MCF 10A (cell line): ENCODE data around the gene SLC6A18. TPM values are rescaled to one million over a fixed set of nuclear protein-coding genes. Genes with fewer than 3 reads are reported as not detected.

Experiments
- BruUV-seq: library from RNA; stranded (reverse); fragments of 400-500 nt; replicated peaks from 2 replicates; lab custom pipeline; 2021; lab: Mats Ljungman, UMichigan
- CTCF ChIA-PET: fragments of 300-600 bp; sonication (Branson Sonifier 250); formaldehyde crosslinking; extraction: SDS; loops from one replicate; lab custom pipeline; 2021; ENCODE audit warnings: antibody characterized with exemption, inconsistent platforms; lab: Yijun Ruan, JAX
- POLR2A ChIA-PET: fragments of 300-600, 350-650 bp; sonication (Branson Sonifier 250); formaldehyde crosslinking; extraction: SDS; loops from one replicate; lab custom pipeline; 2020; ENCODE audit warnings: antibody characterized with exemption, inconsistent platforms; lab: Yijun Ruan, JAX
- DNase-seq: peaks from one replicate; pipeline ENCODE4 v3.0.0-alpha.2; 2018; ENCODE audit not compliant: unreplicated experiment
- H3K27ac Mint-ChIP-seq: one replicate; pipeline ENCODE4 v1.8.0; 2022; ENCODE audit warnings: mild to moderate bottlenecking, low read depth, mixed read lengths; ENCODE audit not compliant: unreplicated experiment
- H3K27me3 Mint-ChIP-seq: one replicate; pipeline ENCODE4 v1.8.0; 2022; ENCODE audit warnings: mixed read lengths; ENCODE audit not compliant: insufficient read depth, unreplicated experiment
- H3K36me3 Mint-ChIP-seq: one replicate; pipeline ENCODE4 v1.8.0; 2022; ENCODE audit warnings: mild to moderate bottlenecking, moderate library complexity, mixed read lengths; ENCODE audit not compliant: insufficient read depth, unreplicated experiment
- H3K4me1 Mint-ChIP-seq: one replicate; pipeline ENCODE4 v1.8.0; 2022; ENCODE audit warnings: mixed read lengths; ENCODE audit not compliant: insufficient read depth, unreplicated experiment
- H3K4me3 Mint-ChIP-seq: one replicate; pipeline ENCODE4 v1.8.0; 2022; ENCODE audit warnings: mild to moderate bottlenecking, moderate library complexity, mixed read lengths; ENCODE audit not compliant: unreplicated experiment
- H3K9me3 Mint-ChIP-seq: one replicate; pipeline ENCODE4 v1.8.0; 2022; ENCODE audit warnings: mixed read lengths; ENCODE audit not compliant: unreplicated experiment
- intact Hi-C: fragments of 100-400 bp; cut with micrococcal nuclease; formaldehyde crosslinking; loops from 2 replicates; pipeline ENCODE4 v1.14.1; 2022
- total RNA-seq: library from RNA; stranded (reverse); gene quantifications from 2 replicates; pipeline ENCODE4 v1.2.3, GENCODE V29; 2022
- TF ChIP-seq, protein P1 (sequence below): fragments of 200-600 bp; IDR thresholded peaks from one replicate; pipeline ENCODE4 v1.8.0; 2022; ENCODE audit warnings: antibody characterized with exemption, mild to moderate bottlenecking; ENCODE audit not compliant: unreplicated experiment

SLC6A18 gene
- total RNA-seq, 1 experiment from 2014 or later: not detected

DNA sequence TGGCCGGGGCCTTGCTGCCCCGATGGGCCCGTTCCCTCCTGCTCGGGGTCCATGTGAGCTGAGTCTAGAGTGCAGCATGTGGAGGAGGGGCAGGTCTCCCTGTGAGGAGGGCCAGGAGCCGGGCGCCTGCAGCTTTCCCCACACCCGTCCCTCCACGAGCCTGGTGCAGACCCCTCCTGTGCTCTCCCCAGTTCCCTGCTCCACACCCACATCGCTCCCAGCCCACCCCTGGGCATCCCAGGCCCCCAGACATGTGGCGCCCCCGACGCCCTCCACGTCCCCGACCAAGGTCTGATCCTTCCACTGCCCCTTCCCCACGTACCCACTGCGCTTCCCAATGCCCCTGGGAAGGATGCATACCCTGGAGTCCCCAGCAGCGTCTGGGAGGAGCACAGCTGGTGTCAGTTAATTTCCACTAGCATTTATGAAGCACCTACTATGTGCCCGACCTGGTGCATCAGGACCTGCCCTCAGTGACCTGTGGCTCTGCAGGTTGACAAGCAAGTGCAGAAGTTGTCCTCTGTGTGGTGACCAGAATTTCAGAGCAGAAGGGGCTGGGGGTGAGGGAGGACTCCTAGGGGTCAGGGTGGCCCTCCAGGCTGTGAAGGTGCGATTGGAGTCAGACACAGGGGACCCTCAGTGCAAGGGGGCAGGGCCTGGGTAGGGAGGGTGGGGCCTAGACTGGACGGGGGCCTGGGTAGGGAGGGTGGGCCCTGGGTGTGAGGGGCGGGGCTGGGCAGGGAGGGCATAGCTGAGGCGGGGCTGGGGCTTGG is 10.8 kb upstream of the SLC6A18 start:
- POLR2A ChIA-PET: no interaction called here
- Mint-ChIP-seq H3K9me3 (no peaks in the 10 kb centered on the region), H3K27ac (no peak overlapping the region), H3K4me3 (no peak overlapping the region), H3K4me1 (no peaks in the 10 kb centered on the region), H3K27me3 (no peaks in the 10 kb centered on the region), H3K36me3 (no peaks in the 10 kb centered on the region)
- TF ChIP-seq, protein P1, sequence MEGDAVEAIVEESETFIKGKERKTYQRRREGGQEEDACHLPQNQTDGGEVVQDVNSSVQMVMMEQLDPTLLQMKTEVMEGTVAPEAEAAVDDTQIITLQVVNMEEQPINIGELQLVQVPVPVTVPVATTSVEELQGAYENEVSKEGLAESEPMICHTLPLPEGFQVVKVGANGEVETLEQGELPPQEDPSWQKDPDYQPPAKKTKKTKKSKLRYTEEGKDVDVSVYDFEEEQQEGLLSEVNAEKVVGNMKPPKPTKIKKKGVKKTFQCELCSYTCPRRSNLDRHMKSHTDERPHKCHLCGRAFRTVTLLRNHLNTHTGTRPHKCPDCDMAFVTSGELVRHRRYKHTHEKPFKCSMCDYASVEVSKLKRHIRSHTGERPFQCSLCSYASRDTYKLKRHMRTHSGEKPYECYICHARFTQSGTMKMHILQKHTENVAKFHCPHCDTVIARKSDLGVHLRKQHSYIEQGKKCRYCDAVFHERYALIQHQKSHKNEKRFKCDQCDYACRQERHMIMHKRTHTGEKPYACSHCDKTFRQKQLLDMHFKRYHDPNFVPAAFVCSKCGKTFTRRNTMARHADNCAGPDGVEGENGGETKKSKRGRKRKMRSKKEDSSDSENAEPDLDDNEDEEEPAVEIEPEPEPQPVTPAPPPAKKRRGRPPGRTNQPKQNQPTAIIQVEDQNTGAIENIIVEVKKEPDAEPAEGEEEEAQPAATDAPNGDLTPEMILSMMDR: no peak
- CTCF ChIA-PET: no interaction called here
- no peak for DNase-seq
- BruUV-seq: no TSS peak
- intact Hi-C loops: no loop called here

DNA sequence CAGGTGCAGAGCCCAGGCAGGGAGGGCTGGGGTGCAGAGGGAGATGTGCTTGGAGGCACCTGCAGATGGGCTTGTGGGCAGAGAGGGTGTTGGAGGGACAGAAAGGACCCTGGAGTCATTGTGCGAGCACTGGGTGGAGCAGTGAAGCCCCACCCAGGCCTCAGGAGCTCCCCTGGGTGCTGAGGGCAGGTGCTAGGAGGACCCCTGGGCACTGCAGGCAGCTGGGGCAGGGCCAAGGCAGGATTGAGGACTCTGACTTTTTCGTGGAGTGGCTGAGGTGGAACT is 10.3 kb upstream of the SLC6A18 start:
- no peaks in the 10 kb centered on the region for H3K4me1 Mint-ChIP-seq
- CTCF ChIA-PET: no interaction called here
- DNase-seq: no peak

DNA sequence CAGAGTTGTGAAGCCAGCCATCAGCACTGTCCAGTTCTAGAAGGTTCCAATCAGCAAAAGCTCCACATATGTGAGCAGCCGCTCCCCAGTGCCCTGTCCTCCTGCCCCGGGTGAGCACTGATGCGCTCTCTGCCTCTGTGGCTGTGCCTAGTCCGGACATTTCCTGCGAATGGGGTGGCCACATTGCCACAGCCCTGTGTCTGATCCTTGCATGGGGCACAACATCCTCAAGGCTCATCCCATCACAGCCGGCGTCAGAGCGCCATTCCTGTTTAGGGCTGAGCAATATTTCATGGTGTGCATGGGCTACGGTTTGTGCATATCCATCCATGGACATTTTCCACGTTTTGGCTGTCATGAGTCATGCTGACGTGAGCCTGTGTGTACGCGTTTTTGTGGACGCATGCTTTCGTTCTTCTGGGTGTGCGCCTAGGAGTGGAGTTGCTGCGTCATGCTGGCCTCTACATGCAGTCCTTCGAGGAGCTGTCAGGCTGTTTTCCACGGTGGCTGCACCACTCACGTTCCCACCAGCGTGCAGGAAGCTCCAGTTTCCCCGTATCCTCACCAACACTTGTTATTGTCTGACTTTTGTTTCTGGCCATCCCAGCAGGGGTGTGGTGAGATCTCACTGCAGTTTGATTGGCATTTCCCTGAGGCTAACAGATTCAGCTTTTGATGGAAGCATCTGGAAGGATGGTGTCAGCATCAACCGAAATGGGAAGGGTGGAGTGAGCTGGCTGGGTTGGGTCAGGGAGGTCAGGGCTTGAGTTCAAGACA is 9.7 kb upstream of the SLC6A18 start:
- TF ChIP-seq, protein P1: no peak
- ChIA-PET CTCF (no interaction called here), POLR2A (no interaction called here)
- Mint-ChIP-seq H3K36me3 (no peaks in the 10 kb centered on the region), H3K27me3 (no peaks in the 10 kb centered on the region), H3K9me3 (no peaks in the 10 kb centered on the region), H3K27ac (no peak overlapping the region), H3K4me1 (no peaks in the 10 kb centered on the region), H3K4me3 (no peak overlapping the region)
- intact Hi-C loops: no loop called here
- no peak for DNase-seq
- BruUV-seq: no TSS peak

More for the DNA sequence above, 10.3 kb upstream of the SLC6A18 start:
- intact Hi-C loops: no loop called here
- Mint-ChIP-seq H3K27me3 (no peaks in the 10 kb centered on the region), H3K27ac (no peak overlapping the region), H3K9me3 (no peaks in the 10 kb centered on the region), H3K36me3 (no peaks in the 10 kb centered on the region), H3K4me3 (no peak overlapping the region)
- TF ChIP-seq, protein P1: no peak
- POLR2A ChIA-PET: no interaction called here
- BruUV-seq: no TSS peak

DNA sequence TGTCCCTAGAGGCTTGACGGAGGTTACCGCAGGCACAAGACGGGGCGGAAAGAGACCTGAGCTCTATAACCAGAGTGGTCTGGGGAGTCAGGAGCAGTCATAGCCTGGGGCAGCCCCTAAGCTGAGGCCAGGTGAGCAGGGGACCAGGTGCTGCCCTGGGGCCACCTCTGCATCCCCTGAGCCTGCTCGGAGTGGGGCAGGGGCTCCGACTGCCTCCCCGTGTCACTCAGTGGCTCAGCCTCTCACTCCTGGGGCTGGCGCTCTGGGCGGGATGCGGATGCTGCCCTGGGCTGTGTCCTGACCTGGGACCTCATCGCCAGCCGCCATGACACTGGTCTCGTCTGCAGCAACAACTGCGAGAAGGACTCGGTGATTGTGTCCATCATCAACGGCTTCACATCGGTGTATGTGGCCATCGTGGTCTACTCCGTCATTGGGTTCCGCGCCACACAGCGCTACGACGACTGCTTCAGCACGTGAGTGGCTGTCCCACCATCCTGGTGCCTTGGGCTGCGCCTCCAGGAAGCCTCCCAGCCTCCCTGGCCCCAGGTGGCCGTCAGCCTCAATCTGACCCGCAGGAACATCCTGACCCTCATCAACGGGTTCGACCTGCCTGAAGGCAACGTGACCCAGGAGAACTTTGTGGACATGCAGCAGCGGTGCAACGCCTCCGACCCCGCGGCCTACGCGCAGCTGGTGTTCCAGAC is 8.8 kb upstream of the SLC6A18 start:
- Mint-ChIP-seq H3K36me3 (no peaks in the 10 kb centered on the region), H3K27ac (no peak overlapping the region), H3K4me3 (no peak overlapping the region), H3K4me1 (no peaks in the 10 kb centered on the region), H3K27me3 (no peaks in the 10 kb centered on the region), H3K9me3 (no peaks in the 10 kb centered on the region)
- TF ChIP-seq, protein P1: no peak
- intact Hi-C loops: no loop called here
- ChIA-PET POLR2A (no interaction called here), CTCF (no interaction called here)
- DNase-seq: no peak
- no TSS peak for BruUV-seq
